MG63 (cell line): ENCODE data around the gene THYN1. TPM values are rescaled to one million over a fixed set of nuclear protein-coding genes. Genes with fewer than 3 reads are reported as not detected.

Experiments used
- DNase-seq: peaks from one replicate; pipeline ENCODE4 v3.0.0-alpha.2; 2020
- H3K27me3 ChIP-seq: fragments of 250-450 bp; sonication (Bioruptor Pico); 2 replicates; pipeline ENCODE4 v1.5.1; 2020; ENCODE audit warnings: mild to moderate bottlenecking, moderate library complexity
- H3K36me3 ChIP-seq: fragments of 250-450 bp; sonication (Bioruptor Pico); 2 replicates; pipeline ENCODE4 v1.5.1; 2020; ENCODE audit warnings: mild to moderate bottlenecking, moderate library complexity
- H3K4me3 ChIP-seq: fragments of 250-450 bp; sonication (Bioruptor Pico); 2 replicates; pipeline ENCODE4 v1.5.1; 2020; ENCODE audit warnings: mild to moderate bottlenecking, moderate library complexity
- H3K9me3 ChIP-seq: fragments of 250-450 bp; sonication (Bioruptor Pico); 2 replicates; pipeline ENCODE4 v1.5.1; 2020; ENCODE audit warnings: mild to moderate bottlenecking, moderate library complexity
- total RNA-seq: library from RNA; depleted of rRNA; stranded (reverse); fragments of >200 nt; shearing (Covaris generic); gene quantifications from 2 replicates; pipeline ENCODE4 v1.2.3, GENCODE V29; 2014; ENCODE audit warnings: low replicate concordance; rRNA removed

The THYN1 gene
- total RNA-seq, 1 experiment from 2014 or later: 43.3 TPM

DNA sequence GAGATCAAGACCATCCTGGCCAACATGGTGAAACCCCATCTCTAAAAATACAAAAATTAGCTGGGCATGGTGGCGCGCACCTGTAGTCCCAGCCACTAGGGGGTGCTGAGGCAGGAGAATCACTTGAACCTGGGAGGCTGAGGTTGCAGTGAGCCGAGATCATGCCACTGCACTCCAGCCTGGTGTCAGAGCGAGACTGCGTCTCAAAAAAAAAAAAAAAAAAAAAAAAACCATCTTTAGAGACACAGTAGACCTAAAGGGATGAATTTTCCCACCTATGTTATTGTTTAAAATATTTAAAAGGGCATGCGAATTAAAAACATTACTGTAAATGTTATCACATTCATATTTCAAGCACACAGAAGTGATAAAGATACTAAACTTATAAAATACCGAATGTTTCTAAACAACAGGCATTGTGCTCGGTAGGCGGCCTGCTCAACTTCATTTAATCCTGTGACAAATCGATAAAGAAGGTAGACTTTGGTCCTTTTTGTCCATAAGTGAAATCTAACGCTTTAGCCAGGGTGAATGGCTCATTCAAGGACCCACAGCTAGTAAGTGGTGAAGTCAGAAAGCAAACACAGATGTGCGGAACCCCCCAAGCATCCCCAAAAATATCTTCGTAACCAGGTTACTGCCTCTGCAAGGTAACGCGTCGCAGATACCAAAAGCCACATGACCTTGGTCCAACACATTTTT lies 45.5 kb downstream of the THYN1 start:
- Histone ChIP-seq H3K9me3 (no peaks in the 10 kb centered on the region), H3K36me3 (peaks cover 91% of the 10 kb centered on the region), H3K27me3 (no peaks in the 10 kb centered on the region), H3K4me3 (no peak overlapping the region)
- peak; percentile 24 for DNase-seq

DNA sequence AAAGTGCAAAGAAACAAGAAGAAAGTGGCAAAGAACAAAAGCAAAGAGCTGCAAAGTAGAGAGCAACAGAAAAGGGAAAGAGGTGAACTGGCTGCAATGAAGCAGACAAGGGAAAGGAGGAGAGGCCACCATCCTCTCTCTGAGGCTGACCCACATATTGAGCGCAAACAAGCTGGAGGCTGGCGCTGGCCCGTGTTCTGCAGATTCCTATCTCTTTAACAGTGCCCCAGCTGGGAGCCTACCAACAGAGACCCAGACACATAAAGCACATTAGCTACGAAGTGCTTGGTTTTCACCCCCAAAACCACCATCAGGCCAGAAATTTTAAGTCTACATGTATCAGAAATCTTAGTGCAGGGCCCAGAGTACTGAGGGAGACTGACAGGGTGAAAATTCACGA lies 47.0 kb downstream of the THYN1 start:
- Histone ChIP-seq H3K27me3 (no peaks in the 10 kb centered on the region), H3K9me3 (no peaks in the 10 kb centered on the region), H3K36me3 (peaks cover 94% of the 10 kb centered on the region), H3K4me3 (no peak overlapping the region)
- DNase-seq: no peak

DNA sequence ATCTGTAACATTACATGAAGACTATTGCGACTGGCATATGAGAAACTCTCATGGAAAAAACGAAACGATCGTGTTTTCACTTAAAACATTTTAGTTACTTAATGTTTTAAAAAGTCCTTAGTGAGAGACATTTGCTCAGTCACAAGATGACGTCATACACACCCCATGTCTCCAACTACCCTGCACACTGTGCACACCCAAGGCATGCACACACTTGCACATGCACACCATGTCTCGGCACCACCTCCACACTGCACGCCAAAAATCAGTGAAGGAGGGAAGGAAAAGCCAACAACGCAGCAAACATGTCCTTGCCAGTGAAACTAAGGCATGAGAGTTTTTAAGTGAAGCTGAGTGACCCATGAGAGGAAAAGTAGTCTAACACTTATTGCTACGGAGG lies 47.4 kb downstream of the THYN1 start:
- peaks cover 92% of the 10 kb centered on the region for H3K36me3 ChIP-seq
- no peaks in the 10 kb centered on the region for H3K27me3 ChIP-seq
- DNase-seq: no peak
- H3K9me3 ChIP-seq: no peaks in the 10 kb centered on the region
- no peak overlapping the region for H3K4me3 ChIP-seq

- Histone ChIP-seq H3K27me3 (no peaks in the 10 kb centered on the region), H3K9me3 (no peaks in the 10 kb centered on the region), H3K4me3 (no peak overlapping the region), H3K36me3 (peaks cover 82% of the 10 kb centered on the region)
- DNase-seq: no peak
Measured at GRCh38 chr11:134202661-134203060, 50.5 kb downstream of the THYN1 start.

DNA sequence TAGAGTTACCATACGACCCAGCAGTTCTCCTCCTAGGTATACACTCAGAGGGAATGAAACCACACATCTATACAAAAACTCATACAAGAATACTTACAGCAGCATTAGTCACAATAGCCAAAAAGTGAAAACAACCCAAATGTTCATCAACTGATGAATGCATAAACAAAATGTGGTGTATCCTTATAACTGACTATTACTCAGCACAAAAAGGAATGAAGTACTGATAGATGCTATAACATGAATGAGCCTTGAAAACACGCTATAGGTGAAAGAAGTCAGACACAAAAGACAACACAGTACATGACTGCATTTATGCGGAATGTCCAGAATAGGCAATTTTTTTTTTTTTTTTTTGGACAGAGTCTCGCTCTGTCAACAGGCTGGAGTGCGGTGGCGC lies 52.5 kb downstream of the THYN1 start:
- Histone ChIP-seq H3K36me3 (peaks cover 73% of the 10 kb centered on the region), H3K9me3 (no peaks in the 10 kb centered on the region), H3K27me3 (no peaks in the 10 kb centered on the region), H3K4me3 (no peak overlapping the region)
- DNase-seq: no peak

DNA sequence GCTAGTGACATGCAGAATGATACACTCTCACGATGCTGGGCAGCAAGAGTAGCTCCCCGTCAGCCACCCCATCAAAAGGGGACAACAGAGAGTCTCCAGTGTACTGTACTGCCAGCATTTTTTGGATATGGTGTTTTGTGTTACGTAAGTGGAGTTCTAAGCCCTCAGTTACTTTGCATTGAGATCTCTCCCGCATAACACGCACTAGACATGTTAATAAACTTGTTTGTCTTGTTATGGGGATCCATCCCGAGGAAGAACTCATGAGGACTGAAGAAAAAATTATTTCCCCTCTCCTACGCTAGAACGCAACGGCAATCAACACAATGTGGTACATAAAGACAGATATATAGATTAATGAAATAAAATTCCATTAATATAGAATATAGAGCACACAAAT lies 53.6 kb downstream of the THYN1 start:
- H3K9me3 ChIP-seq: no peaks in the 10 kb centered on the region
- DNase-seq: no peak
- H3K36me3 ChIP-seq: peaks cover 70% of the 10 kb centered on the region
- H3K27me3 ChIP-seq: no peaks in the 10 kb centered on the region
- H3K4me3 ChIP-seq: no peak overlapping the region

Other genes with a start within 250 kb of the THYN1 start
- gene JAM3, start 184.3 kb downstream of the THYN1 start, total RNA-seq: 5.7 and 5.8 TPM in 2 replicates
- 34.4 and 43.9 TPM in 2 replicates for gene NCAPD3, start 29.4 kb downstream of the THYN1 start, total RNA-seq
- gene VPS26B, start 28.7 kb downstream of the THYN1 start, total RNA-seq: 33.0 and 37.6 TPM in 2 replicates
- gene ACAD8, start 216 bp upstream of the THYN1 start, total RNA-seq: 12.3 and 14.9 TPM in 2 replicates
- not detected in 2 replicates for gene GLB1L3, start 23.0 kb upstream of the THYN1 start, total RNA-seq
- gene GLB1L2, start 78.6 kb upstream of the THYN1 start, total RNA-seq: 11.6 and 15.0 TPM in 2 replicates
- gene B3GAT1, start 158.9 kb upstream of the THYN1 start, total RNA-seq: 0.43 TPM in 1 of 2 replicates, not detected in the other